ENCODE data around the gene C1orf21.

- TF ChIP-seq POLR2A (IDR thresholded peaks at IDR 0.05) = no peak
- TF ChIP-seq CTCF (IDR thresholded peaks at IDR 0.05 in 8 of 11, conservative IDR thresholded peaks at IDR 0.05 in 3 of 11) = no peak
These were observed 137.4 kb downstream of the C1orf21 start for GRCh38 chr1:184524248-184524647.
